Medulla oblongata (tissue), 1 donor: ENCODE results near the gene SORBS1.

Experiments
- DNase-seq: peaks from one replicate; pipeline ENCODE4 v3.0.0-alpha.2; 2015; ENCODE audit errors: extremely low spot score

The SORBS1 gene

DNA sequence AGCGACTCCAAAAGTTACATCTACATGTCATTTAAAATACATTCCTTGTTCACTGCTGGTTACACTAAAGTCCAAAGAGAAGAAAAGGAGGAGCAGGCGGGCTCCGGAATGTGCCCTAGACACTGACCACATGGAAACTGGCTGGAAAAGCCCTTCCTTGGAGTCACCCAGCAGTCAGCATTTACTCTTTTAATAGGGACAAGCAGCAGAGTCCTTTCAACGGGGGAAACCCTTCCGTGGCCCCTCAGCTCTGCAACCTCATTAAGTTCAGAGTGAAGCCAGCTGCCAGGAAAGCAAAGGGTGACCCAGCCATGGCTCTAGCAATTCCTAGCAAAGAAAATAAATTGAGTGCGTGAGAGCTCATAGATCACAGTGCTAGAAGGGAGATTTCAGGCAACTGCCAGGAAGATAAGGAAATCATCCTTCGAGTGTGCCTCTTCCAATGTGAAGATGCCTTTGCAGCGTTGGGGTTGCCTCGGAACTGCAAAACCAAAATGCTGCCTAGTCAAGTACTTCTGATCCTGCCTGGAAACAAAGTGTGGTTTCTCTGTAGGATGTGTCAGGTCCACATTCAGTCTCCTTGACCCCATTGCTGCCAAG is 101.6 kb downstream of the SORBS1 start:
- DNase-seq: no peak

DNA sequence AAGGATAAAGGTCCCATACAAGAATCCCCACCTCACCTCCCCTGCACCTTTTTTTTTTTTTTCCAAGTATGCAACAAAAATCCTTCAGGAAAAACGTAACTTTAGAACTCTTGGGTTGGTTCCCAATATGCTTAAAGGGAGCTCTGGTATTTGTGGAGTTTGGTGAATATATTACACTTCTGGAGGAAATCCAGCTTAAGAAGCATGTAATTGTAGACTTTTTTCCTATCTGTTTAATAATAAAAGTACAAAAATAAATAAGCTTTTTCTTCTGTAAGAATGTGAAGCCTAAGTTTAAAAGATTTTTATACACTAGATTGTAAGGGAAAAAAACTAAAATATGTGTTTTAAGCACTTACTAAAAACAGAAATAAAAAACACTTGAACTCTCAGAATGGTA is 102.3 kb downstream of the SORBS1 start:
- no peak for DNase-seq

DNA sequence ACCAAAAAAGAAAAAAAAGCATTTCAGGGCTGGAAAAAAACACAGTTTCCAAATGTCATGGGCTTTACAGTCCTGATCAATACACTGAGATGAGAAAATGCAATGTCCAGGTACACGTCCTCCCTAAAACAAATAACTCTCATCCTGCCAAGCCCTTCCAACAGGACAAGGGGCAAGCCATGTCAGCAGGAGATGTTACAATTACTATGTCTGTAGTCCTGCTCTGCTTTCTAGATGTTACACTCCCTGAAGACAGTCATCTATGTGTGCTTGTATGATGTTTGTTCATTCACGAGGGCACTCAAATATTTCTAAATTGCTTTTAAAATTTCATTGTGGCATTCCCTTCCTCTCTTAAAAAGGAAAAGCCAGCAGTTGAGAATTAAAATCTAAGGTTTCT is 103.2 kb downstream of the SORBS1 start:
- DNase-seq: no peak

DNA sequence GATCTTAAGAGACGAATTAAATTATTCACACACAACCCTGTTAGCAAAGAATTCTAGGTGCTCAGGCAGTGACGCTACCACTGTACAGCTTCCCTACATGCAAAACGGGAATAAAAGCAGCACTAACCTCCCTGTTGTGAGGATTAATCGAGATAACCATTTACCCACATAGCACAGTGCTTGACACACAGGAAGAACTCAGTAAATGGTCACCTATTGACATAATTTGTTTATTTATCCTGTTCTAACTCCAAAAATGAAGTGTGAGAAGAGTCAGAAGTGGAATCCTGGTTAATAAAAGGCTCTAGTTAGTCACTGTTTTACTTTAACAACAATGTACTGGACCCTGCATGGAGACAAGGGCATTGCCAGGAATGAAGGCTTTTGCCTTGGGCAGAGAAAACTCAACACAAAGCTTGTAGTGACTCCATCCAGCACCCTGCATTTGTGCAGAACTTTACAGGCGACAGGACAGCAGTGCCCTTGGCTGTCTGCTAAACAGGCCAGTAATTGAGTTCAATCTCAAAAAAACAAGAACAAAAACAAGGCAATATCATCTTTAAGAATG is 103.8 kb downstream of the SORBS1 start:
- no peak for DNase-seq

DNA sequence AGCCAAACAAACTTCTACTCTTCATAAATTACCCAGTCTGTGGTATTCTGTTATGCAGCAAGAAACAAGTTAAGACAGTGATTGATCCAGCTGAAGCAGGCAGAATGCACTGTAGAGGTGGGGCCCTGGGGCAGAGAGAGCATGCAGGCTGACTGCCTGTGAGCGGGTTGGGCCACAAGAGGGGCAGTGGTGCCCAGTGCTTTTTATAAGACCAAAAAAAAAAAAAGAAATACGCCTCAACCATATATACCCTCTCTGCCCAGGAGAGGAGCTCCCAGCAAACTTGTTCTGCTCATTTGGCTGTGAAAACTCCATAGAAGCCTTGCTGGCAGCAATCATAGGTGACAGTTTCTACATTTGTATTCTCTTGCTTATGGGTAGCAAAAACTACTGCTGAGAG is 104.7 kb downstream of the SORBS1 start:
- DNase-seq: no peak

DNA sequence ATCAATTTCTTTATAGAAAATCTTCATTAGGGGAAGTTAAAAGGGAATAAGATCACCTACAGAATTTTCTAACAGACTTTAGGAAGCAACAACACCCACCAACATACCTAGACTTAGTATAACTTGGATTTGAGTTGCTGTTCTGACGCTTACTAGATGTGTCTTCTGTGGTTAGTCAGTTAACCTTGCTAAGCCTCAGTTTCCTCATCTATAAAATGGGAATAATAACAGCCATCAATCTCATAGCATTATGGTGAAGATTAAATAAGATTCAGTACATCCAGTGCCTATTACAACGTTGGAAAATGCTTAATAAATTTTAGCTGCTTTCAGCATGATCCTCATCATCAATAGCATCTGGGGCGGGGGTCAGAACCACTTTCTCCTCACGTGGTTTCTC is 106.2 kb downstream of the SORBS1 start:
- no peak for DNase-seq

DNA sequence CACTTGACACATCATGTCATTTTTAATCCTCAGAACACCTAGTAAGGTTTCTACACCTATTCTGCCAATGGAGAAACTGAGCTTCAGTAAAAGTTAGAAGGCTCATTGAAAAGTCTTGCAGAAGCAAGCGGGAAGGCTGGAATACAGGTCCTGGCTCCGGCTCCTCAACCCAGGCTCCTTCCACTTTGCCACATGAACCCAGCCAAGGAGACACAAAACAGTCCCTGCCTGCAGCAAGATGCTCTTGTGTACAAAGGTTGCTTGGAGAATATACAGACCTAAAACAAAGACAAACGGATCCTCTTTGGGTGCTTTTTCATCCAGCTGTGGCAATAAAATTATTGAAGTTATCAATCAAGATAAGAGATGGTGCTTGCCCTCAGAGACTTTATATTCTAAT is 106.8 kb downstream of the SORBS1 start:
- no peak for DNase-seq

DNA sequence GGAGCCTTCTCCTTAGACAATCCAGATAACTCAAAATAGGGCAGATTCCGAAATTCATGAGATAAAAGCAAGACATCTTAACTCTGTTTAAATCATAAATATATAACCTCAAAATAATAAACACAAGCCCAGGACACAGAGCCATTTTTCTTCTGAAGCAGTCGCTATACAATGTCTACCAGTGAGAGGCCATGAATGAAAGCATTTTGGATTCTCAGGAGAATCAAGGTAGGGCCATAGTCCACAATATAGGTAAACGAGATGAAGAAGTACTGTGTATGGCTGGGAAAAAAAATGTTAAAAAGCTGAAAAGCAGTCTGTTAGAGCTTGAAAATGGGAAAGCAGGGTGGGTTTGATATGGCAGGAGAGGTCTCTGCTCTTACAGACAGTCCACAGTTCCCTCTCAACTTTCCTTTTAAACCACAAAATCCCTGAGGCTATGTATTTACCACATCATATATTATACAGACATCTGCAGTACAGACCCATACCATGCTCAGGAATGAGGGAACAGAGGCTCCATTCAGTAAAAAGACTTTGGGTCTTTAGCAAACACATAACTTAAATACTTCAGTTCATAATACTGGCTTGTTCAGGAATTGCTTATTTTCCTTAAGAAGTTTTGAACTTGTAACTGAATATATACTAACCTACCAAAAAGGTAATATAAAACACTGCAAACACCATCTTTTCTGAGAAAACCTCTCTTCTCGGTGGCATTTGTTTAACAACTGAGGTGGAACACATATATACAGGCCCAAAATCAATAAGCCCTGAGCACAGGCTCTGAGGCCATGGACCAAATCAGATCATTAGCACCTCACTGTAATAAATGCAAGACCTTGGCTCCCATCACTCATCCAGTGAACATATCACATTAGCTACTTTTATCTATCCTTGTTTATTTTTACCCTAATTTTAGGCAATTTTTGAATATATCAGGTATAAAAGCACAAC is 109.3 kb downstream of the SORBS1 start:
- no peak for DNase-seq

DNA sequence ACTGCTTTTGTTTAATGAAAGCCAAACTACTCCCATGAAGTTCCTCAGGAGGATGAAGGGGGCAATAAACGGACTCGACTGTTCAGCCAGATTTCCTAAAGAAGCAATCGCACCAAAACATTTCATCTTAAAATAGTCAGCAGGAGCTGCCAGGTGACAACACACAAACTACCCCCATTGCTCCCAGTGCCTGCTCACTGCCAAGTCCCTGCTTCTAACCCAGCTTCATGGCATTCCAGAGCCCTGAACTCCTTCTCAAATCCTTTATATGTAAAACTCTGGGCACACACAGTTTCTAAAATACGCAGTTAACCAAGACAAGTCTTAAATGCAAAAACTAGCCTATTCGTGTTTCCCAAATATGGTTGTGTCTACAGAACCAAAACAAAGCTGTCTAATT is 110.0 kb downstream of the SORBS1 start:
- DNase-seq: no peak

DNA sequence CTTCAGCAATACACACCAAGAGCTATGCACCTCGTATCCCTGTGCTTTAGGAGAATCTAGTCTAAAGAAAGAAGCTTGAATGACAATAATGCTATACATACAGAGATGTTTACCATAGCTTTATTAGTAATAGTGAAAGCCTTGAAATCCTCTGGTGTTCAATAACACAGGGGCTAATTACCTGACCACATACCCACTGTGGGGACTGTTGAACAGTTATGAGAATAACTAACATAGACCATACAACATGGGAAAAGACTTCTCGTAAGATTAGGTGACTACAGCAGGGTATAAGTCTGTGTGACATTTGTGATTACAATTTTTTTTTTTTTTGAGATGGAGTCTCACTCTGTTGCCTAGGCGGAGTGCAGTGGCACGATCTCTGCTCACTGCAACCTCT is 111.0 kb downstream of the SORBS1 start:
- DNase-seq: no peak

DNA sequence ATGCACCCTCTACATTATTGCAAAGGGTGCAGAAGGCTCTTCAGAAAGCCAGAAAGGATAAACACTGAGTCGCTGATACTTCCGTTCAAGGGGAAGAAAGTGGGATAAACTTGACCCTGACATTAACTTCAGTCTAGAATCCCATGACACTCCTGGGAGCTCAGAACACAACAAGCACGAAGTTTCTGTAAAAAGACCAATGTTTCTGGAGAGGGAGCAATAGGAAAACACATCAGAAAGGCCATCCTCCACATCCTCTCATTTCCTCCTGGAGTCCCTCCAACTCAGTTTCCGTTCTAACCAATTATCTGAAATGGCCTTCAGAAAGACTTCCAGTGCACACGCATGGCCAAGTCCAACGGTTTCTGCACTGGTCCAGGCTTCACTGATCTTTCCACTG is 113.5 kb downstream of the SORBS1 start:
- no peak for DNase-seq

DNA sequence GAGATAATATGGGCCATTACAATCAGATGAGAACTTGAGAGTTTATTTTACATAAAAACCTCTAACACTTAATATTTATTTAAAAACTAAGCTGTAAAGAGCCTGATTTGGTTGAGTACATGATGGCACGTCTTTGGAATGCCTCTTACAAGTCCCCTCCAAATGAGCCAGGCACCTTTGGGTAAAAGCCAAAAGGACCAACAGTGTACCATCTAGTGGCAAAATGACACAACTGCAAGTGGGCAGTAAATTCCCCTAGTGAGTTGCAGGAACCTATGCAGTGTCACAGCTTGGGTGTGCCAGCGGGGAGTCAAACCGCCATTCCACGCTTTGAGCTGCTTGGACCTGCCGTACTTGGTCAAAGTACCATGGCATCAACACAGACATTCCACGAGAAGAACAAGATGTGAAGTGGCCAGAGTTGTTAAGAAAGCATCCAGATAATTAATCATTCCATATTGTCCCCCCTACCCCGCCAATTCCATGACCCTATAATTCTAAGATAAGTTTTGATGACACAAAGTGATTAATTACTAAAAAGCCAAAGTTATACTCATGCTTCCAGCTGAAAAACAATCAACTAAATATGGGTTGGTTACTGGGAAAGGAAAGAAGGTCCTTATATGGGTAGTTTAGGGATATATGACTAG is 115.2 kb downstream of the SORBS1 start:
- DNase-seq: peak; percentile 83

DNA sequence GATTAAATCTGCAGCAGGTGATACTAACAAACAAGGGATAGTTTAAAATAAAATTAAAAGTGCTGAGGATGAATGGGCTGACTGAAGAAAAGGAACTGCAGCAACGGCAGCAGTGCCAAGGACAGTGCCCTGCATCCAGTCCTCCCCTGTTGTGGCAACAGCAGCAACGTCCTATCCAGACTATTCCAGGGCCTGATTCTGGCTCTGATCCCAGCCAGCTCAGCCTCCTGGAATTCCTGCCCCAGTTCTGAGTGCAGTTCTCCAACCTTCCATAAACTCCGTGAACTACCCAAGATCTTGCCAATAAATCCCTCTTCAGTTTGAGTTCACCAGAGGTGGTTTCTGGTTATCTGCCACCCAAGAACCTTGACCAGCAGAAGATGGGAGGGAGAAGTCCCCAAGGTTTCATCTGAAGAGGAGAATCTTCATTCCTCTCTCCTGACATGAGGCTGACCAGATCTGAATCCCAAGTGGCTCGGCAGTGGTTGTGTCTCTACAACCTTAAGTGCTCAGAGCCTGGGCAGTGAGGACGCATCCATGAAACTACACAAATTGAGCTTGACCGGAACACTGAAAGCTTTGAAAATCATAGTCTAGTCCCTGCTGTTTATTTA is 115.8 kb downstream of the SORBS1 start:
- DNase-seq: peak; percentile 78

DNA sequence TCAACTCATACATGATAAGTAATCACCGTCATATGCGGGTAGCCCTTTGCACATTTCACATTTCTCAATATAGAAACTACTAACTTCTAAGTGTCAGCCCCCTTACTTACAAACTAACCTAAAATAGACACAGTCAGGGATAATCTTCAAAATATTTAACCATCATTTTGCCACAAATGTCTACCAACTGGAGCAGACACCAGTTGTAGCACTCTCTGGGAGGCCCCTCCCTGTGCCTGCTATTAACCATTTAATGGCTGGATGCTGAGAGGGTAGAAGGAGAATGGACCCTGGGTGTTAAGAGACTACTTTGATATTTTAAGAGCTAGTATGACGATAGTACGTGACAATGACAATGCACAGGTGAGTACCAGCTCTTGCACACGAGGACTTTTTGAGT is 116.4 kb downstream of the SORBS1 start:
- no peak for DNase-seq

DNA sequence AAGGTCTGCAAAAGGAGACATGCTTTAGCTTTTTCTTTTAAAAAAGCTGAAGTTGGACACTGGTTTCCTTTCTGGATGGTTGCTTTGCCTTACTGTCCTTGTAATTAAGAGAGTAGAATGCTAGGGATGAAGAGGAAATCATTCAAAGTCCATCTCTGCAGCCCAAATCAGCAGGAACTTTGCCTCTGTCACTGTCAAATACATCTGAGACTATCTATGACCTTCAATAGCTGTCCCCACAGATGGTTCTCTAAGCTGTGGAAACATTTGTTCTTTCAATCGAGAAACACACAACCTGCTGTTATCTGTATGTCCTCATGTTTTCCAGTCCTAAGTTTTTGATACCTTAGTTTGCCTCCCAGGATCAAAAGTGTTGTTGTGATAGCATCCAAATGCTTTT is 117.5 kb downstream of the SORBS1 start:
- DNase-seq: no peak

DNA sequence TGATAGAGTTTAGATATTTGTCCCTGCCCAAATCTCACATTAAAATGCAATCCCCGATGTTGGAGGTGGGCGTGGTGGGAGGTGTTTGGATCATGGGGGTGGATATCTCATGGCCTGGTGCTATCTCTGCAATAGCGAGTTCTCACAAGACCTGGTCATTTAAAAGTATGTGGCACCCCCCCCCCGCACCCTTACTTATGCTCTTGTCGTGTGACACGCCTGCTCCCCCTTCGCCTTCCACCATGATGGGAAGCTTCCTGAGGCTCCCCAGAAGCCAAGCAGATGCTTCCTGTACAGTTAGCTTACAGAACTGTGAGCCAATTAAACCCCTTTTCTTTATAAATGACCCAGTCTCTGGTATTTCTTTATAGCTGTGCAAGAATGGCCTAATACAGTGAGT is 118.8 kb downstream of the SORBS1 start:
- no peak for DNase-seq

DNA sequence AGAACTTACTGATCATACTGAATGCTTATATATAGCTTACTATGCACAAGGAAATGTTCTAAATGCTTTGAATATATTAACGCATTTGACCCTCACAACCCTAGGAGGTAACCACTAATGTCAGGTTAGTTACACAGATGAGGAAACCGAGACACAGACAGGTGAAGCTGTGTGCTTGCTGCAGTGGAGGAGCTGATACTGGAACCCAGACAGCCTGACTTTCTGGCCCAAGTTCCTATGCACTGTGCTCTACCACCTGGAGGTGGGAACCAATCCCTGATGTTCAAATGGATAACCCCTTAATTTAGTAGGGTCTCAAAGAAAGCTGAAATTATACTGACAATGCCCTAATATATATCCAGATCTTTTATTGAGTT is 119.6 kb downstream of the SORBS1 start:
- no peak for DNase-seq

DNA sequence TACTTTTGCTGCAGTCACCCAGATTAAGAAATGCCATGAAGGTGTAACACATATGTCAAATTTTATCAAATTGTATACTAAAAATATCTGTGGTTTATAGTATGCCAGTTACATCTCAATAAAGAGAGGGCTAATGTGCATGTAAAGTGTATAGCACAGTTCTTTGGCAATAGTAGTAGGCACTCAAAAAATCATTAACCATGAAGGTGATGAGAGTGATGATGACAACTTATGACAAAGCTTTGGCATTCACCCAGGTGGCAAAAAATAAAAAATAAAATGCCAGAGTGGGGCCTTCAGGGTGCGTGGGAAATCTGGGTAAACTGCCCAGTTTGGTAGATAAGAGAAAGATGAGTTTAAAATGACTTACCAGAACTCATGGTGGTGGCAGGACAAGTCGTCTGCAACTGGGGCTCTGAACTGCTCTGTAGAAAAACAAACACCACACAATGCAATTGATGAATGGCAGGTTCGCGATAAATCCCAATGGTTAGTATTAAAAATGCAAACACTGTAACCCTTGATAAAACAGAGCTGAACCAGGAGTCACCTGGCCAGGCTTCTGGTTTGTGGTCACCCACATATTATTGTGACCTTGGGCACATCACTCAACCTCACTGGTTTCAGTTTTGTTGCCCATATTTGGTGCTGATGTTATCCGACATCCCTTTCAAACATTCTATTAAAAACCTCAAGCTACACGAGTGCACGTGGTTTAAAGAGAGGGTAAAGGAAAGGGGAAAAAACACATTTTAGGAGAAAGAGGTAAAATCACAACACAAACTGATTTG is 120.2 kb downstream of the SORBS1 start:
- no peak for DNase-seq

DNA sequence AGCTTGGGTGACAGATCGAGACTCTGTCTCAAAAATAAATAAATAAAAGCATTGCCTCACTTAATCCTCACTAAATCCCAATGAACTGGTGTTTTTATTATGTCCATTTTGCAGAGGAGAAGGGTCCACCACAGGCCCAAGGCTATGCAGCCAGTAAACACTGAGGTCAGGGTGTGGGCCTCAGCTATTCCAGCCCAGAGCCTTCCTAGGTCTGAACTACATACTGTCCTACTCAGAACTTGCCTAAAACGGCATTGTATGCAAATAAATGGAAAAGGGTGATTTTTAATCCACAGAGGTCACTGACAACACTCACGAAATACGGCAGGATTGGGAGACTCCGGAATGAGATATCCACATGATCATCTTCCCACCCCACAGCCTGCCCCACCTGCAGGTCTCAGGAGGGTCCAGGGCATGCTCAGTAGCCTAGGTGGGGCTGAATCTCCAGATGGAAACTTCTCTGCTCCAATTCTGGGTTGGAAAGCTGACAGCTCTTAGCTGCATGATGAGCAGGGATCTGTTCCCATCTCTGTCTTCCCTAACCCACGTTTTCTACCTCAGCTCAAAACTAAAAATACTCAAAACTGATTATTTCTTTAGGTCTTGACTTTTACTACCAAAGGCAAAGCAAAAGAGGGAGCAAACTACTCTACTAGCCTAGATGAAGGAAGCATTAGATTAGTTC is 121.0 kb downstream of the SORBS1 start:
- no peak for DNase-seq

DNA sequence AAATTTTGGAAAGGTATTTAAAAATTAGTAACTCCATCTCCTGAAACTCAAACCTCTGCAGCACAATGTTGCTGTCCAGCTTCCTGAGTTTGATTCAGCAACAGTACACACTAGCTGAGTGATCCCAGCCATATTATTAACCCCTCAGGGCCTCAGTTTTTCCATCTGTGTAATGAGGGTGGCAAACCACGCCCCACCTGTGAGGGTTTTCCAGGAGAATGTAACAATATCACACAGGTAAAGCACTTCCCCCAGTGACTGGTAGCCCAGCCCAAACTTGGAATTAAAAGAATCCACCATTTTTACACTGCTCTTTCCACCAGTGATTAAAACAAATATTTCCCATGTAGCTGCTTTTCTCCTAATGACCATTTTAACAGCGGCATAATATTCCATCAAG is 122.4 kb downstream of the SORBS1 start:
- DNase-seq: no peak

DNA sequence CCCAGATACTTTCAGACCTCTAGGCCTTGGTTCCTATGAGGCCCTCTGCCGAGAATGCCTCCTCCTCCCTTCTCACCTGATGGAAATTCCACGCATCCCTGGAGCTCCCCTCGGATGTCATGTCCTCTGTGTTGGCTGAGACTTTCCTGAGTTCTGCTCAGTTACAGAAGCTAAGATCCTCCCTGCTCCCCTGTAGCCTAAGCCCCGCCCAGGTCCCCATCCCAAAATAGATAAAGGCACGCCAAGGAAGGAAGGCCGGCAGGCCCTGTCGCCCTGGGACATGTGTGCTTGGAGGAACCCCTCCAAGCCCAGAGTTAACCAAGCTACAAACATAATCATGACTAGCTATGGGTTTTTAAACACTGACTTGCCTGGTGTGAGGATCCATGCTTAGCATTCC is 123.5 kb downstream of the SORBS1 start:
- DNase-seq: no peak
